ENCODE data around the gene PALLD.
"Not testable (repeated sequence)": the region's sequence is repeated elsewhere in the genome, so short reads cannot be mapped to it uniquely, and the experiment has no call there.

Gene PALLD

GRCh38 chr4:168491563-168491962 lies 5.3 kb upstream of the PALLD start:
- no peak for DNase-seq (ENCODE audit: low read depth in 2 of 2)

- no peak for DNase-seq (ENCODE audit: low read depth in 2 of 2)
Measured at GRCh38 chr4:168498251-168498650, 1.4 kb downstream of the PALLD start.

GRCh38 chr4:168499241-168499640 lies 2.4 kb downstream of the PALLD start:
- no peak for DNase-seq (ENCODE audit: low read depth in 2 of 2)

GRCh38 chr4:168501407-168501806 lies 4.6 kb downstream of the PALLD start:
- DNase-seq (ENCODE audit: low read depth in 2 of 2): no peak

GRCh38 chr4:168502861-168503260 lies 6.0 kb downstream of the PALLD start:
- DNase-seq (ENCODE audit: low read depth in 2 of 2): no peak

GRCh38 chr4:168503652-168504362 lies 7.0 kb downstream of the PALLD start:
- no peak for DNase-seq (ENCODE audit: low read depth in 2 of 2)

GRCh38 chr4:168504526-168504925 lies 7.7 kb downstream of the PALLD start:
- DNase-seq (ENCODE audit: low read depth in 2 of 2): no peak

- no peak for DNase-seq (ENCODE audit: low read depth in 2 of 2)
Measured at GRCh38 chr4:168506014-168506413, 9.2 kb downstream of the PALLD start.

GRCh38 chr4:168507178-168507815 lies 10.4 kb downstream of the PALLD start:
- no peak for DNase-seq (ENCODE audit: low read depth in 2 of 2)

GRCh38 chr4:168508683-168509082 lies 11.8 kb downstream of the PALLD start:
- DNase-seq (ENCODE audit: low read depth in 2 of 2): no peak

- peak in 1 of 2 donors; percentile 19 for DNase-seq (ENCODE audit: low read depth in 2 of 2)
Measured at GRCh38 chr4:168509786-168510185, 12.9 kb downstream of the PALLD start.

GRCh38 chr4:168511780-168512489 lies 15.1 kb downstream of the PALLD start:
- peak; percentile 44 to 46 for DNase-seq (ENCODE audit: low read depth in 2 of 2)

GRCh38 chr4:168513826-168514225 lies 17.0 kb downstream of the PALLD start:
- DNase-seq (ENCODE audit: low read depth in 2 of 2): not testable (repeated sequence)

GRCh38 chr4:168514249-168514852 lies 17.5 kb downstream of the PALLD start:
- no peak for DNase-seq (ENCODE audit: low read depth in 2 of 2)

GRCh38 chr4:168515222-168516011 lies 18.6 kb downstream of the PALLD start:
- no peak for DNase-seq (ENCODE audit: low read depth in 2 of 2)

GRCh38 chr4:168516841-168517240 lies 20.0 kb downstream of the PALLD start:
- DNase-seq (ENCODE audit: low read depth in 2 of 2): no peak

GRCh38 chr4:168519576-168519975 lies 22.7 kb downstream of the PALLD start:
- DNase-seq (ENCODE audit: low read depth in 2 of 2): no peak

- DNase-seq (ENCODE audit: low read depth in 2 of 2): no peak
Measured at GRCh38 chr4:168521721-168522120, 24.9 kb downstream of the PALLD start.

GRCh38 chr4:168522356-168522755 lies 25.5 kb downstream of the PALLD start:
- DNase-seq (ENCODE audit: low read depth in 2 of 2): no peak

GRCh38 chr4:168522829-168523489 lies 26.1 kb downstream of the PALLD start:
- no peak for DNase-seq (ENCODE audit: low read depth in 2 of 2)

- DNase-seq (ENCODE audit: low read depth in 2 of 2): no peak
Measured at GRCh38 chr4:168524006-168524405, 27.2 kb downstream of the PALLD start.
